GM19467 (cell line): ENCODE data around the gene STX8.

Experiments
- ATAC-seq: cut with Tn5 transposase; IDR thresholded peaks from one replicate; pipeline ENCODE4 v1.9.1; 2021; ENCODE audit warnings: mild to moderate bottlenecking, moderate library complexity; ENCODE audit not compliant: unreplicated experiment

STX8 gene

GRCh38 chr17:9230861-9231260 is 344.8 kb downstream of the STX8 start:
- no peak for ATAC-seq

GRCh38 chr17:9230346-9230745 is 345.3 kb downstream of the STX8 start:
- ATAC-seq, result no peak

- no peak for ATAC-seq
Observed at GRCh38 chr17:9229826-9230201, 345.8 kb downstream of the STX8 start.

GRCh38 chr17:9229160-9229825 is 346.3 kb downstream of the STX8 start:
- no peak for ATAC-seq

GRCh38 chr17:9228408-9229159 is 347.0 kb downstream of the STX8 start:
- ATAC-seq, result no peak

- no peak for ATAC-seq
Observed at GRCh38 chr17:9227819-9228407, 347.7 kb downstream of the STX8 start.

- no peak for ATAC-seq
Observed at GRCh38 chr17:9226794-9227135, 348.9 kb downstream of the STX8 start.

- no peak for ATAC-seq
Observed at GRCh38 chr17:9226130-9226793, 349.4 kb downstream of the STX8 start.

- ATAC-seq, result no peak
Observed at GRCh38 chr17:9225305-9226101, 350.1 kb downstream of the STX8 start.

- no peak for ATAC-seq
Observed at GRCh38 chr17:9224485-9224884, 351.1 kb downstream of the STX8 start.

GRCh38 chr17:9223531-9223930 is 352.1 kb downstream of the STX8 start:
- no peak for ATAC-seq

GRCh38 chr17:9221922-9222180 is 353.8 kb downstream of the STX8 start:
- ATAC-seq, result no peak

GRCh38 chr17:9221147-9221921 is 354.3 kb downstream of the STX8 start:
- ATAC-seq, result no peak

- no peak for ATAC-seq
Observed at GRCh38 chr17:9220398-9221146, 355.0 kb downstream of the STX8 start.

GRCh38 chr17:9219631-9220397 is 355.8 kb downstream of the STX8 start:
- ATAC-seq, result no peak

GRCh38 chr17:9218911-9219310 is 356.7 kb downstream of the STX8 start:
- no peak for ATAC-seq

GRCh38 chr17:9218064-9218635 is 357.5 kb downstream of the STX8 start:
- no peak for ATAC-seq

- ATAC-seq, result no peak
Observed at GRCh38 chr17:9217151-9218056, 358.2 kb downstream of the STX8 start.
